Prostate gland (tissue), 2 donors: ENCODE results near the gene LRRC23. TPM values are rescaled to one million over a fixed set of nuclear protein-coding genes. Genes with fewer than 3 reads are reported as not detected.
A peak's percentile ranks its signal among the peaks of the same experiment; 100 is the strongest.

Source experiments
- DNase-seq: peaks from one replicate; pipeline ENCODE4 v3.0.0-alpha.2; 2019; ENCODE audit warnings: low spot score
- H3K27ac ChIP-seq, 2 donors: fragments of 200-600 bp; sonication (generic); 2 replicates each; pipeline ENCODE4 v1.5.1; 2017 to 2019
- H3K27me3 ChIP-seq: fragments of 200-600 bp; sonication (generic); replicated peaks from 2 replicates; pipeline ENCODE4 v1.5.1; 2019; ENCODE audit not compliant: insufficient read depth
- H3K36me3 ChIP-seq, 2 donors: fragments of 200-600 bp; sonication (generic); 1 replicate in 1 of 2; 2 replicates in 1 of 2; pipeline versions ENCODE4 v1.5.1 to v1.8.1; 2017 to 2019
- H3K4me1 ChIP-seq: fragments of 200-600 bp; sonication (generic); replicated peaks from 2 replicates; pipeline ENCODE4 v1.5.1; 2019
- H3K4me3 ChIP-seq, 2 donors: fragments of 200-600 bp; sonication (generic); 2 replicates each; pipeline ENCODE4 v1.5.1; 2017 to 2019
- H3K9me3 ChIP-seq: fragments of 200-600 bp; sonication (generic); 2 replicates; pipeline ENCODE4 v1.5.1; 2017
- POLR2A ChIP-seq: fragments of 450-650 bp; IDR thresholded peaks from one replicate; pipeline ENCODE4 v1.6.1; 2016; ENCODE audit warnings: antibody characterized with exemption, mild to moderate bottlenecking
- POLR2AphosphoS5 ChIP-seq: sonication (generic); formaldehyde crosslinking; IDR thresholded peaks from one replicate; pipeline ENCODE4 v1.6.1; 2017; ENCODE audit warnings: antibody characterized with exemption
- WGBS: methylation state at CpG from one replicate; pipeline ENCODE4 v1.1.5; 2018; 5-methylcytosine and 5-hydroxymethylcytosine counted together
- intact Hi-C: fragments of 100-400 bp; cut with DNase I; formaldehyde crosslinking; loops from one replicate; pipeline ENCODE4 v1.14.2; 2022
- total RNA-seq, 2 donors: library from RNA; depleted of rRNA; stranded (reverse); fragments of >200 nt; gene quantifications; one replicate each; pipeline ENCODE4 v1.1.0, GENCODE V29; 2016
- TF ChIP-seq, protein P1 (sequence below), 4 experiments: fragments of 200-600 bp in 2 of 4; fragments of 450-650 bp in 2 of 4; sonication (generic) in 2 of 4; IDR thresholded peaks; 1 replicate in 3 of 4; 2 replicates in 1 of 4; pipeline ENCODE4 v1.5.1; 2016 to 2019; ENCODE audit warnings: antibody characterized with exemption in 4 of 4, mild to moderate bottlenecking in 2 of 4, moderate library complexity in 2 of 4

The LRRC23 gene
- total RNA-seq, 2 donors from 2014 or later, result 15.9 to 25.3 TPM

DNA sequence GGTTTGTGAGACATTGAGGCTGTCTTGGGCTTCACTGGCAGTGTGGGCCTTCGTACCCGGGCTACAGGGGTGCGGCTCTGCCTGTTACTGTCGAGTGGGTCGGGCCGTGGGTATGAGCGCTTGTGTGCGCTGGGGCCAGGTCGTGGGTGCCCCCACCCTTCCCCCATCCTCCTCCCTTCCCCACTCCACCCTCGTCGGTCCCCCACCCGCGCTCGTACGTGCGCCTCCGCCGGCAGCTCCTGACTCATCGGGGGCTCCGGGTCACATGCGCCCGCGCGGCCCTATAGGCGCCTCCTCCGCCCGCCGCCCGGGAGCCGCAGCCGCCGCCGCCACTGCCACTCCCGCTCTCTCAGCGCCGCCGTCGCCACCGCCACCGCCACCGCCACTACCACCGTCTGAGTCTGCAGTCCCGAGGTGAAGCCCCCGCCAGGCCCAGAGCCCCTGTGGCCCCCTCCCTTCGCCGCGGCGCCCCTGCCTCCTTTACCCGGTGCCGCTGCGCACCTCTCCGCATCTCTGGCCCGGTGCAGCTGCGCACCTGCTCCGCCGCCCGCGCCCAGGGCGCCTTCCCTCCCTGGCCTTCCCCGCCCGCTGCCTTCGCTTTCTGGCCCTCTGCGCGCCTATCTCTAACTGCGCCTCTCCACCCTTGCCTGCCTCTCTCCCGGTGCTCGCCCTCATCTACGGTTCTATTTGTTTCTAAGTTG lies 9.8 kb downstream of the LRRC23 start, which contains the start of gene ENO2:
ENO2 (plus strand) TSS at position 335 of the 701 bp plus-strand sequence. CDS start 1,253 bp downstream, outside the sequence.
- TF ChIP-seq POLR2A, result peak; percentile 59
- TF ChIP-seq, protein P1, sequence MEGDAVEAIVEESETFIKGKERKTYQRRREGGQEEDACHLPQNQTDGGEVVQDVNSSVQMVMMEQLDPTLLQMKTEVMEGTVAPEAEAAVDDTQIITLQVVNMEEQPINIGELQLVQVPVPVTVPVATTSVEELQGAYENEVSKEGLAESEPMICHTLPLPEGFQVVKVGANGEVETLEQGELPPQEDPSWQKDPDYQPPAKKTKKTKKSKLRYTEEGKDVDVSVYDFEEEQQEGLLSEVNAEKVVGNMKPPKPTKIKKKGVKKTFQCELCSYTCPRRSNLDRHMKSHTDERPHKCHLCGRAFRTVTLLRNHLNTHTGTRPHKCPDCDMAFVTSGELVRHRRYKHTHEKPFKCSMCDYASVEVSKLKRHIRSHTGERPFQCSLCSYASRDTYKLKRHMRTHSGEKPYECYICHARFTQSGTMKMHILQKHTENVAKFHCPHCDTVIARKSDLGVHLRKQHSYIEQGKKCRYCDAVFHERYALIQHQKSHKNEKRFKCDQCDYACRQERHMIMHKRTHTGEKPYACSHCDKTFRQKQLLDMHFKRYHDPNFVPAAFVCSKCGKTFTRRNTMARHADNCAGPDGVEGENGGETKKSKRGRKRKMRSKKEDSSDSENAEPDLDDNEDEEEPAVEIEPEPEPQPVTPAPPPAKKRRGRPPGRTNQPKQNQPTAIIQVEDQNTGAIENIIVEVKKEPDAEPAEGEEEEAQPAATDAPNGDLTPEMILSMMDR (IDR thresholded peaks at IDR 0.05), result no peak

GRCh38 chr12:6914947-6915788 lies 10.5 kb downstream of the LRRC23 start:
- Histone ChIP-seq H3K27me3 (no peaks in the 10 kb centered on the region), H3K27ac (peak overlapping the region; percentile 53 to 62), H3K4me3 (peak overlapping the region; percentile 45 to 55), H3K9me3 (no peaks in the 10 kb centered on the region), H3K36me3 (no peaks in the 10 kb centered on the region), H3K4me1 (no peaks in the 10 kb centered on the region)
- DNase-seq, result no peak
- WGBS, result 22% methylated on average over 29 of the region's 29 CpGs
- TF ChIP-seq POLR2A (no peak), POLR2AphosphoS5 (no peak)
- TF ChIP-seq, protein P1 (IDR thresholded peaks at IDR 0.05), result no peak
- intact Hi-C loops, result no loop called here

More for the DNA sequence above, 9.8 kb downstream of the LRRC23 start, which contains the start of gene ENO2:
- H3K36me3 ChIP-seq, result no peaks in the 10 kb centered on the region
- intact Hi-C loops, result no loop called here
- H3K4me3 ChIP-seq, result peak within 1 kb of the TSS; percentile 45 to 55
- WGBS, result under 1% methylated on average over 67 of the region's 68 CpGs
- peak within 1 kb of the TSS; percentile 53 to 62 for H3K27ac ChIP-seq
- H3K27me3 ChIP-seq, result no peaks in the 10 kb centered on the region
- no peaks in the 10 kb centered on the region for H3K4me1 ChIP-seq
- DNase-seq, result peak; percentile 60
- H3K9me3 ChIP-seq, result no peaks in the 10 kb centered on the region

DNA sequence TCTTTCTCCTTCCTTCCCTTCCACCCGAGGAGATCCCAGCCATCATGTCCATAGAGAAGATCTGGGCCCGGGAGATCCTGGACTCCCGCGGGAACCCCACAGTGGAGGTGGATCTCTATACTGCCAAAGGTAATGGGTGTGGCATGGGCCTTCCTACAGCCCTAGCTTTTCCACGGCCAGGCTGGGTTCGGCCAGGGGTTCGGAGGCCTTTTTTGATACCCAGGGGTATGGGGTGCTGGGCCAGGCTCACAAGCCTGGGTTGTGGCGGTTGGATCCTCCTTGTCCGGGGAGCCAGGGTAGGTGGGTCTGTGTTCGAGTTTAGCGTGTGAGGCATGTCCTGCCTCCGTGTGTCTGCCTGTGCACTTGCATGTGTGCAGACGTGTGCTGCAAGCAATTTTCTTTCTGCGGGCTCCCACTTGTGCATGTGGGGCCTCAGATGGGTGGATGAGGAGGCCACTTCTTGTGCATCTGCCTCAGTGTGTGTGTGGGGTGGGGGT lies 11.2 kb downstream of the LRRC23 start:
- H3K27ac ChIP-seq, result no peak overlapping the region
- H3K4me3 ChIP-seq, result no peak overlapping the region
- no peaks in the 10 kb centered on the region for H3K27me3 ChIP-seq
- no peaks in the 10 kb centered on the region for H3K9me3 ChIP-seq
- H3K36me3 ChIP-seq, result no peaks in the 10 kb centered on the region
- no peak for DNase-seq
- TF ChIP-seq, protein P1 (IDR thresholded peaks at IDR 0.05), result no peak
- TF ChIP-seq POLR2AphosphoS5, result no peak
- TF ChIP-seq POLR2A, result no peak
- H3K4me1 ChIP-seq, result no peaks in the 10 kb centered on the region
- intact Hi-C loops, result no loop called here
- WGBS, result 79% methylated on average over 14 of the region's 14 CpGs

DNA sequence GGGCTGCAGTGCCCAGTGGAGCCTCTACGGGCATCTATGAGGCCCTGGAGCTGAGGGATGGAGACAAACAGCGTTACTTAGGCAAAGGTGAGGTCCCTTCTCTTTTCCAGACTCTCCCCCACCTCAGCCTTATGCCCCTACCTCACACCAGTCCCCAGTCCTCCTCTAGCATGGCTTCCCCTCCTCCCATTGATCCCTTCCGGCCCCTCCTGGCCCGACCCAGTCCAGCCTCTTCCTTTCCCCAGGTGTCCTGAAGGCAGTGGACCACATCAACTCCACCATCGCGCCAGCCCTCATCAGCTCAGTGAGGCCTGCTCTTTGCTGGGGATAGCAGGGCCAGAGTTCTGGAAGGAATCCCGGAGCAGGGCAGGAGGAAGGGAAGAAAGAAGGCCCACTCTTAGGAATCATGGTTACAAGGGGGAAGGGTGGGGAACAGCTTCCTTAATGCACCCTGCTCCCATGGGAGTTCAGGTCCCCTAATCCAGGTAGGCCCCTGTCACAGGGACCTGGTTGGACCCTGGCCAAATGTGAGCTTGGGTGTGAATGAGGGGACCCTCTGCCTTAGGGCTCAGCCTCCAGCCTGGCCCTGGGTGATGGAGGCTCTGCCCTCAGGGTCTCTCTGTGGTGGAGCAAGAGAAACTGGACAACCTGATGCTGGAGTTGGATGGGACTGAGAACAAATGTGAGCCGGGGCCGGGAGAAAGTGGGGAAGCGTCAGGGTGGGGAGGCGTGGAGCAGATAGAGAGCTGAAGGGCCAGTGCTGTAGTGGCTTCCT lies 12.0 kb downstream of the LRRC23 start:
- TF ChIP-seq POLR2A (no peak), POLR2AphosphoS5 (no peak)
- TF ChIP-seq, protein P1 (IDR thresholded peaks at IDR 0.05), result no peak
- Histone ChIP-seq H3K4me1 (no peaks in the 10 kb centered on the region), H3K9me3 (no peaks in the 10 kb centered on the region), H3K4me3 (no peak overlapping the region), H3K27ac (no peak overlapping the region), H3K36me3 (no peaks in the 10 kb centered on the region), H3K27me3 (no peaks in the 10 kb centered on the region)
- 92% methylated on average over 11 of the region's 11 CpGs for WGBS
- intact Hi-C loops, result no loop called here
- no peak for DNase-seq
